HL-60 (cell line): ENCODE results near the gene NOTCH3.

Experiments used
- DNase-seq, 2 experiments: peaks; one replicate each; pipeline ENCODE4 v3.0.0-alpha.2; 2010 to 2020; ENCODE audit warnings: low read depth in 1 of 2, low spot score in 1 of 2
- H3K27ac ChIP-seq: fragments of 250-450 bp; sonication (Bioruptor Pico); replicated peaks from 2 replicates; pipeline ENCODE4 v1.5.1; 2020; ENCODE audit warnings: mild to moderate bottlenecking, moderate library complexity
- H3K27me3 ChIP-seq: fragments of 250-450 bp; sonication (Bioruptor Pico); 2 replicates; pipeline ENCODE4 v1.5.1; 2021; ENCODE audit warnings: mild to moderate bottlenecking, moderate library complexity; ENCODE audit not compliant: insufficient read depth, poor library complexity, severe bottlenecking
- H3K4me3 ChIP-seq: replicated peaks from 2 replicates; pipeline ENCODE4 v1.5.1; 2011; ENCODE audit warnings: mild to moderate bottlenecking, control low read depth, low read length; ENCODE audit not compliant: insufficient read depth
- GABPA ChIP-seq: IDR thresholded peaks from 2 replicates; pipeline ENCODE4 v1.6.1; 2012; ENCODE audit warnings: low read depth
- POLR2AphosphoS5 ChIP-seq: IDR thresholded peaks from 2 replicates; pipeline ENCODE4 v1.6.1; 2012; ENCODE audit warnings: low read depth
- SPI1 ChIP-seq: IDR thresholded peaks from 2 replicates; pipeline ENCODE4 v1.6.1; 2012; ENCODE audit warnings: low read depth, mild to moderate bottlenecking, borderline replicate concordance
- TF ChIP-seq, protein P1 (sequence below): IDR thresholded peaks from 2 replicates; pipeline ENCODE4 v1.6.1; 2012; ENCODE audit warnings: low read depth; ENCODE audit not compliant: insufficient replicate concordance
- TF ChIP-seq, protein P2 (sequence below): IDR thresholded peaks from one replicate; pipeline ENCODE4 v1.5.1; 2011; ENCODE audit warnings: low read length, control low read depth, inconsistent platforms; ENCODE audit not compliant: insufficient read depth

NOTCH3 gene

DNA sequence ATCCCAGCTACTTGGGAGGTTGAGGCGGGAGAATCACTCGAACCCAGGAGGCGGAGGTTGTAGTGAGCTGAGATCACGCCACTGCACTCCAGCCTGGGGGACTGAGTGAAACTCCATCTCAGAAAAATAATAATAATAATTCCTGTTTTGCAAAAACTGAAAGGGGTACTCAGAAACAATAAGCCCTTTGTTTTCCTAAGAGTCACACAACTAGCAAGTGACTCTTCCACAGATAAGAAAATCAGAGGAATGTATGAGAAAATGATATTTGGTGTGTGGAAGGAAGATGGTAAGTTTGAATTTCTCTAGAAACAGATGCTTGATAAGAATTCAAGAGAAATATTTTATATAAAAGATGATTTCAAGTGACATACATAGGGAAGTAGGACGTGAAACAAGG is 58.5 kb downstream of the NOTCH3 start:
- no peak overlapping the region for H3K4me3 ChIP-seq
- DNase-seq, result no peak
- TF ChIP-seq POLR2AphosphoS5, result no peak
- TF ChIP-seq GABPA, result no peak
- TF ChIP-seq SPI1, result no peak
- no peaks in the 10 kb centered on the region for H3K27me3 ChIP-seq
- H3K27ac ChIP-seq, result no peak overlapping the region

DNA sequence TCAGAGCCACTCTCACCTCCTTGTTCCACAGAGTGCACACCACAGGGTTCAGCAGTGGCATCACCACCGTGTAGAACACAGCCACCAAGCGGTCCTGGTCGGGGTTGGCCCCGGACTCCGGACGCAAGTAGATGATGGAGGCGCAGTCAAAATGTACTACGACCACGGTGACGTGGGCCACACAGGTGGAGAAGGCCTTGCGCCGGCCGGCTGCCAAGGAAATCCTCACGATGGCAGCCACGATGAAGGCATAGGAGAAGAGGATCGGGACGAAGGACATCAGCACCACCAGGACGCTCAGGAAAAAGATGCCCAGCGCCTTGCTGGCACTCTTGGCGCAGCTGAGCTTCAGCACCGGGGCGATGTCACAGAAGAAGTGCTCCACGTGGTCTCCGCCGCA is 59.7 kb downstream of the NOTCH3 start:
- TF ChIP-seq, protein P1, sequence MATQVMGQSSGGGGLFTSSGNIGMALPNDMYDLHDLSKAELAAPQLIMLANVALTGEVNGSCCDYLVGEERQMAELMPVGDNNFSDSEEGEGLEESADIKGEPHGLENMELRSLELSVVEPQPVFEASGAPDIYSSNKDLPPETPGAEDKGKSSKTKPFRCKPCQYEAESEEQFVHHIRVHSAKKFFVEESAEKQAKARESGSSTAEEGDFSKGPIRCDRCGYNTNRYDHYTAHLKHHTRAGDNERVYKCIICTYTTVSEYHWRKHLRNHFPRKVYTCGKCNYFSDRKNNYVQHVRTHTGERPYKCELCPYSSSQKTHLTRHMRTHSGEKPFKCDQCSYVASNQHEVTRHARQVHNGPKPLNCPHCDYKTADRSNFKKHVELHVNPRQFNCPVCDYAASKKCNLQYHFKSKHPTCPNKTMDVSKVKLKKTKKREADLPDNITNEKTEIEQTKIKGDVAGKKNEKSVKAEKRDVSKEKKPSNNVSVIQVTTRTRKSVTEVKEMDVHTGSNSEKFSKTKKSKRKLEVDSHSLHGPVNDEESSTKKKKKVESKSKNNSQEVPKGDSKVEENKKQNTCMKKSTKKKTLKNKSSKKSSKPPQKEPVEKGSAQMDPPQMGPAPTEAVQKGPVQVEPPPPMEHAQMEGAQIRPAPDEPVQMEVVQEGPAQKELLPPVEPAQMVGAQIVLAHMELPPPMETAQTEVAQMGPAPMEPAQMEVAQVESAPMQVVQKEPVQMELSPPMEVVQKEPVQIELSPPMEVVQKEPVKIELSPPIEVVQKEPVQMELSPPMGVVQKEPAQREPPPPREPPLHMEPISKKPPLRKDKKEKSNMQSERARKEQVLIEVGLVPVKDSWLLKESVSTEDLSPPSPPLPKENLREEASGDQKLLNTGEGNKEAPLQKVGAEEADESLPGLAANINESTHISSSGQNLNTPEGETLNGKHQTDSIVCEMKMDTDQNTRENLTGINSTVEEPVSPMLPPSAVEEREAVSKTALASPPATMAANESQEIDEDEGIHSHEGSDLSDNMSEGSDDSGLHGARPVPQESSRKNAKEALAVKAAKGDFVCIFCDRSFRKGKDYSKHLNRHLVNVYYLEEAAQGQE, result no peak
- TF ChIP-seq GABPA (no peak), SPI1 (no peak)
- TF ChIP-seq, protein P2, sequence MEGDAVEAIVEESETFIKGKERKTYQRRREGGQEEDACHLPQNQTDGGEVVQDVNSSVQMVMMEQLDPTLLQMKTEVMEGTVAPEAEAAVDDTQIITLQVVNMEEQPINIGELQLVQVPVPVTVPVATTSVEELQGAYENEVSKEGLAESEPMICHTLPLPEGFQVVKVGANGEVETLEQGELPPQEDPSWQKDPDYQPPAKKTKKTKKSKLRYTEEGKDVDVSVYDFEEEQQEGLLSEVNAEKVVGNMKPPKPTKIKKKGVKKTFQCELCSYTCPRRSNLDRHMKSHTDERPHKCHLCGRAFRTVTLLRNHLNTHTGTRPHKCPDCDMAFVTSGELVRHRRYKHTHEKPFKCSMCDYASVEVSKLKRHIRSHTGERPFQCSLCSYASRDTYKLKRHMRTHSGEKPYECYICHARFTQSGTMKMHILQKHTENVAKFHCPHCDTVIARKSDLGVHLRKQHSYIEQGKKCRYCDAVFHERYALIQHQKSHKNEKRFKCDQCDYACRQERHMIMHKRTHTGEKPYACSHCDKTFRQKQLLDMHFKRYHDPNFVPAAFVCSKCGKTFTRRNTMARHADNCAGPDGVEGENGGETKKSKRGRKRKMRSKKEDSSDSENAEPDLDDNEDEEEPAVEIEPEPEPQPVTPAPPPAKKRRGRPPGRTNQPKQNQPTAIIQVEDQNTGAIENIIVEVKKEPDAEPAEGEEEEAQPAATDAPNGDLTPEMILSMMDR, result no peak
- no peak overlapping the region for H3K27ac ChIP-seq
- H3K27me3 ChIP-seq, result no peaks in the 10 kb centered on the region
- no peak for DNase-seq
- no peak overlapping the region for H3K4me3 ChIP-seq

DNA sequence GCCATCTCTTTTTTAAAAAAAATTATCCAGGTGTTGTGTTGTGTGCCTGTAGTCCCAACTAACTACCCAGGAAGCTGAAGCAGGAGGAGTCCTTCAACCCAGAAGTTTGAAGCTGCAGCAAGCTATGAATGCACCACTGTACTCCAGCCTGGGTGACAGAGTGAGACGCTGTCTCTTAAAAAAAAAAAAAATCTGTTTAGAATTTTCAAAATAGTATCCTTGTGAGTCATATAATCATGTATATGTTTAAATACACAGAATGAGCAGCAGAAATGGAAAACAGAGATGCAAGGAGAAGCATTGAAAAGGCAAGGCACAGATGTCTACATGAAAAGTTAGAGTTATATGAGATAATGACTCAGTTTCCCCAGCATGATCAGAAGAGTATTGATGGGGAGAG is 62.4 kb downstream of the NOTCH3 start:
- Histone ChIP-seq H3K27ac (no peak overlapping the region), H3K4me3 (no peak overlapping the region), H3K27me3 (no peaks in the 10 kb centered on the region)
- no peak for DNase-seq
- TF ChIP-seq GABPA, result no peak
- TF ChIP-seq, protein P1, result no peak
- TF ChIP-seq, protein P2, result no peak
- no peak for TF ChIP-seq POLR2AphosphoS5
- no peak for TF ChIP-seq SPI1

DNA sequence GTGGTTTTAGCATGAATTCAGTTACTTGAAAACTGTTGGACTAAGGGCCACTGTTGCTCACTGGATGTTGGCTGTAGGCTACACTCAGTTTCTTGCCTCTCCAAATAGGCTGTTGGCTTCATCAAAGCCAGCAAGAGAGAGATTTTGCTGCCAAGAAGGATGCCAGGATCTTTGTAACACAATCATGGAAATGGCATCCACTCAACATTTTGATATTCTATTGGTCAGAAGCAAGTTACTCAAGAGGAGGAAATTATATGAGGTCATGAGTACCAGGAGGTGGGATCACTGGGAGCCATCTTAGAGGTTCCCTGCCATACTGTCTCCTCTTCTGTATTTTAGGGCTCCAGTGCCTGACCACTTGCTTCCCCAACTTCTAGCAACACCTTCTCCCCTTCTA is 63.0 kb downstream of the NOTCH3 start:
- no peaks in the 10 kb centered on the region for H3K27me3 ChIP-seq
- DNase-seq, result no peak
- no peak for TF ChIP-seq SPI1
- TF ChIP-seq, protein P2, result no peak
- H3K27ac ChIP-seq, result no peak overlapping the region
- H3K4me3 ChIP-seq, result no peak overlapping the region
